ENCODE results near the gene UCN3. TPM values are rescaled to one million over a fixed set of nuclear protein-coding genes. Genes with fewer than 3 reads are reported as not detected.

UCN3 gene
- total RNA-seq, 2 experiments from 2014 or later, result not detected

- TF ChIP-seq CTCF (IDR thresholded peaks at IDR 0.05), result no peak
- Mint-ChIP-seq H3K27ac (no peak overlapping the region), H3K4me1 (ENCODE audit: low read depth) (peaks cover 4% of the 10 kb centered on the region), H3K9me3 (no peaks in the 10 kb centered on the region), H3K27me3 (peaks cover 10% of the 10 kb centered on the region), H3K36me3 (ENCODE audit: low read depth) (no peaks in the 10 kb centered on the region), H3K4me3 (peak overlapping the region; percentile 88)
- no peak overlapping the region for H3K27ac ChIP-seq (ENCODE audit: low read depth in 1 of 2, low read length in 2 of 2)
- intact Hi-C loops (cut with DNase I, micrococcal nuclease), result no loop called here
- DNase-seq (no peak), ATAC-seq (ENCODE audit: poor library complexity) (no peak)
- peaks cover 0 to 2% of the 10 kb centered on the region in 2 experiments for H3K9me3 ChIP-seq (ENCODE audit: control insufficient read depth in 1 of 2, insufficient read depth in 1 of 2, low read length in 2 of 2)
- POLR2A ChIA-PET, result no interaction called here
- H3K36me3 ChIP-seq (ENCODE audit: insufficient read depth, low read length), result no peaks in the 10 kb centered on the region
- CTCF ChIA-PET, result interaction anchor here (1.5 kb wide), 1 partner anchor 562 kb away, joined by 7 read pairs; no protein-coding TSS in a partner anchor
- H3K4me1 ChIP-seq (ENCODE audit: insufficient read depth, low read length), result peaks cover 9% of the 10 kb centered on the region
- H3K27me3 ChIP-seq (ENCODE audit: control insufficient read depth in 1 of 2, insufficient read depth in 2 of 2, low read length in 2 of 2), result peaks cover 6 to 10% of the 10 kb centered on the region in 2 experiments
- peak overlapping the region; percentile 57 for H3K4me3 ChIP-seq (ENCODE audit: low read length)
These were observed 47.1 kb downstream of the UCN3 start for GRCh38 chr10:5411941-5412276.

GRCh38 chr10:5412277-5412941, 47.6 kb downstream of the UCN3 start, which contains the start of gene NET1:
Gene NET1 (plus strand): TSS chr10:5412557. CDS start chr10:5412693, 136 bp downstream.
- H3K4me1 ChIP-seq (ENCODE audit: insufficient read depth, low read length), result peaks cover 9% of the 10 kb centered on the region
- ChIA-PET POLR2A (no interaction called here), CTCF (no interaction called here)
- peak; percentile 31 to 81 (median 55) for DNase-seq
- Mint-ChIP-seq H3K4me3 (peak within 1 kb of the TSS; percentile 88), H3K4me1 (ENCODE audit: low read depth) (peaks cover 4% of the 10 kb centered on the region), H3K27me3 (peaks cover 10% of the 10 kb centered on the region), H3K27ac (no peak within 1 kb of the TSS), H3K36me3 (ENCODE audit: low read depth) (no peaks in the 10 kb centered on the region), H3K9me3 (no peaks in the 10 kb centered on the region)
- H3K36me3 ChIP-seq (ENCODE audit: insufficient read depth, low read length), result no peaks in the 10 kb centered on the region
- peaks cover 0 to 5% of the 10 kb centered on the region in 2 experiments for H3K9me3 ChIP-seq (ENCODE audit: control insufficient read depth in 1 of 2, insufficient read depth in 1 of 2, low read length in 2 of 2)
- no peak within 1 kb of the TSS for H3K27ac ChIP-seq (ENCODE audit: low read depth in 1 of 2, low read length in 2 of 2)
- intact Hi-C loops (cut with DNase I, micrococcal nuclease), result no loop called here
- TF ChIP-seq CTCF (IDR thresholded peaks at IDR 0.05), result no peak
- peak within 1 kb of the TSS; percentile 57 for H3K4me3 ChIP-seq (ENCODE audit: low read length)
- H3K27me3 ChIP-seq (ENCODE audit: control insufficient read depth in 1 of 2, insufficient read depth in 2 of 2, low read length in 2 of 2), result peaks cover 6 to 10% of the 10 kb centered on the region in 2 experiments
- ATAC-seq (ENCODE audit: poor library complexity), result peak; percentile 89

GRCh38 chr10:5413012-5413938, 48.5 kb downstream of the UCN3 start:
- Mint-ChIP-seq H3K9me3 (peaks cover 3% of the 10 kb centered on the region), H3K4me3 (no peak overlapping the region), H3K27ac (no peak overlapping the region), H3K27me3 (peaks cover 10% of the 10 kb centered on the region), H3K4me1 (ENCODE audit: low read depth) (peaks cover 4% of the 10 kb centered on the region), H3K36me3 (ENCODE audit: low read depth) (no peaks in the 10 kb centered on the region)
- DNase-seq (peak in 2 of 14 experiments; percentile 11 to 16), ATAC-seq (ENCODE audit: poor library complexity) (no peak)
- Histone ChIP-seq H3K27me3 (ENCODE audit: control insufficient read depth in 1 of 2, insufficient read depth in 2 of 2, low read length in 2 of 2) (peaks cover 6 to 10% of the 10 kb centered on the region in 2 experiments), H3K4me3 (ENCODE audit: low read length) (peak overlapping the region; percentile 57), H3K4me1 (ENCODE audit: insufficient read depth, low read length) (peaks cover 9% of the 10 kb centered on the region), H3K36me3 (ENCODE audit: insufficient read depth, low read length) (no peaks in the 10 kb centered on the region), H3K27ac (ENCODE audit: low read depth in 1 of 2, low read length in 2 of 2) (no peak overlapping the region), H3K9me3 (ENCODE audit: control insufficient read depth in 1 of 2, insufficient read depth in 1 of 2, low read length in 2 of 2) (peaks cover 0 to 5% of the 10 kb centered on the region in 2 experiments)
- no peak for TF ChIP-seq CTCF (IDR thresholded peaks at IDR 0.05)
- CTCF ChIA-PET, result no interaction called here
- POLR2A ChIA-PET, result no interaction called here
- intact Hi-C loops (cut with DNase I, micrococcal nuclease), result no loop called here
